ENCODE results near the gene LRRC32. TPM values are rescaled to one million over a fixed set of nuclear protein-coding genes. Genes with fewer than 3 reads are reported as not detected.

The LRRC32 gene
- total and polyA plus RNA-seq, 5 experiments from 2014 or later, result 0.08 TPM; not detected in 4

- Mint-ChIP-seq H3K4me3 (no peak overlapping the region), H3K27me3 (peaks cover 0 to 13% (median 0%) of the 10 kb centered on the region in 5 donors), H3K36me3 (peaks cover 0 to 7% (median 0%) of the 10 kb centered on the region in 3 donors), H3K4me1 (no peaks in the 10 kb centered on the region), H3K9me3 (peaks cover 0 to 25% (median 6%) of the 10 kb centered on the region in 9 donors), H3K27ac (no peak overlapping the region)
- ATAC-seq (no peak), DNase-seq (peak in 1 of 10 donors; percentile 56)
- POLR2A ChIA-PET, result no interaction called here
Measured at GRCh38 chr11:76706667-76707066, 36.1 kb upstream of the LRRC32 start.

DNA sequence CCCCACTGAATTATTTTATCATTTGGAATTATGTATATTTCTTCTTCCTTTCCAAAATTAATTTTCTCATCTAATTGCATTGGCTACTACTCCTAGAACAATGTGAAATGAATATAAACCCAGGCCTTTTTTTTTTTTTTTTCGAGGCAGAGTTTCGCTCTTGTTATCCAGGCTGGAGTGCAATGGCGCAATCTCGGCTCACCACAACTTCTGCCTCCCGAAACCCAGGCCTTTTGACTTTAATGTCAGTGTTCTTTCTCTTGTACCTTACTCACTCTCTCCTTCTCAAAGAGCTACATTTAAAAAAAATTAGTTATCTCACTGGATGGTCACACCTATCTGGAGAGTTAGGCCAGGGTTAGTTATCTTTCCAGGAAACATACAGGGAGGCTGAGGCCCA lies 35.3 kb upstream of the LRRC32 start:
- Mint-ChIP-seq H3K9me3 (peaks cover 0 to 25% (median 6%) of the 10 kb centered on the region in 9 donors), H3K4me3 (no peak overlapping the region), H3K27me3 (peaks cover 0 to 13% (median 4%) of the 10 kb centered on the region in 5 donors), H3K27ac (no peak overlapping the region), H3K4me1 (no peaks in the 10 kb centered on the region), H3K36me3 (peaks cover 0 to 7% (median 0%) of the 10 kb centered on the region in 3 donors)
- ATAC-seq (no peak), DNase-seq (no peak)
- POLR2A ChIA-PET, result no interaction called here

DNA sequence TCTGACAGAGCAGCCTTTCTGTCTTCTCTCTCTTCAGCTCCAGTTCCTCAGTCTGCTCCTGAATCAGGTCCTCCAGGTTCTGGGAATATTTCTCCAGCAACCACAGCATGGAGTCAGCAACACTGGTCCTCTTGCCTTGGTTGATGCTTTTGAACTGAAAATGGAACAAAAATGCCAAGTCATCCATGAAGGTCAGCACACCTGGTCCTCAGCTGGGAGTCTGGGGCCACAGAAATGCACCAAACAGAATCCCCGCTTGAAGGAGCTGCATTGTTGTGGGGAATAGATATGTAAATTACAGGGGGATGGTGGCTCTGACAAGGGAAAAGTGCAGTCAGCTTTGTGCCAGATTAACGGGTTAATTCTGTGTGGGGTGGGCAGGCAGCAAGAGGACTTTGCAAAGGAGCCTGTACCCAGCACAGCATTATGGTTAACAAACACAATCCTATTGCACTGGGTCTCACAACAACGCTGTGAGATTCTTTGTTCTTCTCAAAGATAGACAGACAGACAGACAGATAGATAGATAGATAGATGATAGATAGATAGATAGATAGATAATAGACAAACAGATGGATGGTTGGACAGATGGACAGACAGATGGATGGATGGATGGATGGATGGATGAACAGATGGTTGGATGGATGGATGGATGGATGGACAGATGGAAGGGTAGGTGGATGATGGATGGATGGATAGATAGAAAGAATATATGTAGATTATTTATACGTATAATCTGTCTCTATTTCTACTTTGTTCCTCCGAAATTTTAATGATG lies 33.8 kb upstream of the LRRC32 start:
- peaks cover under 1 to 27% (median 4%) of the 10 kb centered on the region in 5 donors for H3K27me3 Mint-ChIP-seq
- H3K4me3 Mint-ChIP-seq, result no peak overlapping the region
- peaks cover 0 to 7% (median 0%) of the 10 kb centered on the region in 3 donors for H3K36me3 Mint-ChIP-seq
- no peaks in the 10 kb centered on the region for H3K4me1 Mint-ChIP-seq
- no peak for ATAC-seq
- POLR2A ChIA-PET, result no interaction called here
- H3K27ac Mint-ChIP-seq, result no peak overlapping the region
- peaks cover 0 to 25% (median 6%) of the 10 kb centered on the region in 9 donors for H3K9me3 Mint-ChIP-seq
- DNase-seq, result peak in 1 of 10 donors; percentile 4

- Mint-ChIP-seq H3K27me3 (peaks cover 1 to 30% (median 4%) of the 10 kb centered on the region in 5 donors), H3K9me3 (peaks cover 0 to 25% (median 6%) of the 10 kb centered on the region in 9 donors), H3K36me3 (peaks cover 0 to 7% (median 0%) of the 10 kb centered on the region in 3 donors), H3K4me3 (no peak overlapping the region), H3K27ac (no peak overlapping the region), H3K4me1 (no peaks in the 10 kb centered on the region)
- ATAC-seq (no peak), DNase-seq (no peak)
- POLR2A ChIA-PET, result no interaction called here
Measured at GRCh38 chr11:76703707-76704106, 33.2 kb upstream of the LRRC32 start.

DNA sequence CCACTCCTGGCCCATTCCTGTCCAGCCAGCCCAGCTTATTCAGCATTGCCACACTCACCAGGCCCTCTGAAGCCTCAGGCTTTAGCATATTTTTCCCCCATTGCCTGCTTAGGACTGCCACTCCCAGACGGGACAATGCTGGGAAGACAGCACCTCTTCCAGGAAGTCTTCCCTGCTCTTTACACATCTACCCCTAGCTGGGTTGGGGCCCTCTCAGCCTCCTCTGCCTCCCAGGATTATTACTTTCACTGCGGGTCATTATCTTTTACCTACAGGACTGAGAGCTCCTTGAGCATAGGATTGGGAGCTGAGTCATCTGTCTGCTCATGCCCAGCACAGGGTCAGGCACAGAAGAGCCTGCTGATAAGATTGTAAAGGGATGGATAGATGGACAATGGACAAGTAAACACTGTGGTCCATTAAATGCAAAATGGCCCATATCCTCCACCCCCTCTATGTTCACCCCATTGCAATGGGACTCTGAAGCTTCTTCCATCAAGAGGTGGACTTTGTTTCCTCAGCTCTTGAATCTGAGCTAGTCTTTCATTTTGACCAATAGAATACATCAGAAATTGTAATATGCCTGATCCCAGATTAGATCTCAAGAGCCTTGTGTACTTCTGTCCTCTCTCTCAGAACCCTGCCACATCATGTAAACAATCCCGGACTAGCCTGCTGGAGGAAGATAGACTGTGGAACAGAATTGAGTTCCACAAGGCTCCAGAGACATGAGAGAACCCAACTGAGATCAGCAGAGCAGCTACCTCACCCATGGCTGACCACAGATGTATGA lies 32.0 kb upstream of the LRRC32 start:
- no peak for ATAC-seq
- H3K9me3 Mint-ChIP-seq, result peaks cover 0 to 25% (median 6%) of the 10 kb centered on the region in 9 donors

DNA sequence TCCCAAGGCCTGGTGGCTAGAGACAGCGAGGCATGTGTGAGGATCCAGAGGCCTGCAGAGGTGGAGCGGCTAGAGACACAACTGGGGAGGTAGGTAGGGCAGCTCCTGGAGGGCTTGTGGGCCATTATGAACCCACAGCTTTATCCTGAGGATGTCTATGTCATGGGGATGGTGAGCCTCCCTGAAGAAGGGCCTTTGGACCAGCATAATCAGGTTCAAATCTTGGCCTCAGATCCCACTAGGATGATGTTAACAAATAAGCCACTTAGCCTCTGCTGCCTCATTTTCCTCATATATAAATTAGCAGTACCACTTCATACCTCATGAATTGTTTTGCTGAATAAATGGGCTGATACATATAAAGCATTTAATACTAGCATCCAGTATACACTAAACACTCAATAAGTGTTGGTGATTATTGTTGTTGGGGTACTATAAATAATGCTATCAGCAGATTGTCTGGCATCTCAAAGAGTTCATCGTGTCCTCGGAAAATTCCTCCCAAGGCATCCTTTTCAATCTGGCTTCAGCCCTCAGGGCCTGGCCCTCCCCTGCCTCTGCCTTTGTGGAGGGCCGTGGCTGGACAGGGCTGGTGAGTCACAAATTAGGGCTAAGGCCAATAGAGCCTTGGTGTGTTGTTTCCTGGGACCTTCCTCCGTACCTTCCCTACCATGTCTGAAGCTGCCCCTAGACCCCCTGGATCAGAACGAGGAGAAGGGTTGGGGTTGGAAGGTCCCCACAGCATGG lies 30.9 kb upstream of the LRRC32 start:
- no peak for ATAC-seq
- POLR2A ChIA-PET, result no interaction called here
- no peak for DNase-seq
- no peak overlapping the region for H3K4me3 Mint-ChIP-seq
- H3K9me3 Mint-ChIP-seq, result peaks cover 0 to 25% (median 6%) of the 10 kb centered on the region in 9 donors
- no peak overlapping the region for H3K27ac Mint-ChIP-seq
- H3K4me1 Mint-ChIP-seq, result no peaks in the 10 kb centered on the region
- peaks cover 0 to 7% (median 0%) of the 10 kb centered on the region in 3 donors for H3K36me3 Mint-ChIP-seq
- peaks cover 1 to 30% (median 4%) of the 10 kb centered on the region in 5 donors for H3K27me3 Mint-ChIP-seq

More for the DNA sequence above, 32.0 kb upstream of the LRRC32 start:
- no peak for DNase-seq
- peaks cover 0 to 7% (median 0%) of the 10 kb centered on the region in 3 donors for H3K36me3 Mint-ChIP-seq
- H3K4me1 Mint-ChIP-seq, result no peaks in the 10 kb centered on the region
- H3K4me3 Mint-ChIP-seq, result no peak overlapping the region
- POLR2A ChIA-PET, result no interaction called here
- peaks cover 1 to 30% (median 4%) of the 10 kb centered on the region in 5 donors for H3K27me3 Mint-ChIP-seq
- H3K27ac Mint-ChIP-seq, result no peak overlapping the region

- Mint-ChIP-seq H3K27me3 (peaks cover 1 to 30% (median 4%) of the 10 kb centered on the region in 5 donors), H3K4me3 (no peak overlapping the region), H3K4me1 (peaks cover 0 to 5% (median 2%) of the 10 kb centered on the region in 4 donors), H3K36me3 (no peaks in the 10 kb centered on the region), H3K27ac (peak overlapping the region in 2 of 10 donors; percentile 11 to 71), H3K9me3 (peaks cover 0 to 15% (median 0%) of the 10 kb centered on the region in 9 donors)
- ATAC-seq (no peak), DNase-seq (no peak)
- POLR2A ChIA-PET, result no interaction called here
Measured at GRCh38 chr11:76700177-76701100, 29.9 kb upstream of the LRRC32 start.

DNA sequence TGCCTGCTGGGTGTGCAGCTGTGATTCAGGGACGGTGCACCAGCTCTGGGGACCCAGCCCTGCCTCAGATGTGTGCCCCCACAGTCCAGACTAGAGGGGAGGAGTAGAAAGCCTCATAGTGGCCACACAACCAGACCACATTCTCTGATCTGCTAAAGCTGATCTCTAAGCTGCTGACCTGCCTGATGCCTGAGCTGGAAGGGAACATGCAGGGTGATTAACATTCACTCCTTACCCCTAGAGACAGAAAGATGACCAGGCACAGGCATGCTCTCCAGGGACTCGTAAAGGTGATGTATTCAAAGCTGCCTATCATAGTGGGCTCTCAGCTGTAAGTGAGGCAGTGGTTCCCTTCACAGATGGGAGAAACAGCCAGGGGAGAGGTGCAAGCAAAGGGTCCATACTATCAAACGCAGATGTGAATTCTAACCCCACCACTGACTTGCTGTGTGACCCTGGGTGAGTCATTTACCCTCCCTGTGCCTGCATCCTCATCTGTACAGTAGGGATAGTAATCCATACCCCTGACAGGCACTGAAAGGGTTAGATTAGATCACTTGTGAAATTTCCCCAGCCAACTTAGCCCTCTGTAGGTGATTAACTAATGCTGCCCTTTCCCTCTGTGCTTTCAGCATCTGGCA lies 29.0 kb upstream of the LRRC32 start:
- Mint-ChIP-seq H3K27me3 (peaks cover 1 to 30% (median 3%) of the 10 kb centered on the region in 5 donors), H3K4me1 (peaks cover 0 to 8% (median 3%) of the 10 kb centered on the region in 4 donors), H3K9me3 (peaks cover 0 to 7% (median 0%) of the 10 kb centered on the region in 9 donors), H3K4me3 (no peak overlapping the region), H3K36me3 (no peaks in the 10 kb centered on the region), H3K27ac (peak overlapping the region in 2 of 10 donors; percentile 11 to 24)
- no peak for DNase-seq
- POLR2A ChIA-PET, result no interaction called here
- ATAC-seq, result no peak

GRCh38 chr11:76698321-76699043 lies 27.9 kb upstream of the LRRC32 start:
- no peak for ATAC-seq
- H3K4me1 Mint-ChIP-seq, result peaks cover 0 to 8% (median 3%) of the 10 kb centered on the region in 4 donors
- H3K27me3 Mint-ChIP-seq, result peaks cover 1 to 22% (median 3%) of the 10 kb centered on the region in 5 donors
- no peak overlapping the region for H3K27ac Mint-ChIP-seq
- DNase-seq, result no peak
- POLR2A ChIA-PET, result no interaction called here
- no peak overlapping the region for H3K4me3 Mint-ChIP-seq
- no peaks in the 10 kb centered on the region for H3K9me3 Mint-ChIP-seq
- H3K36me3 Mint-ChIP-seq, result no peaks in the 10 kb centered on the region

- Mint-ChIP-seq H3K36me3 (no peaks in the 10 kb centered on the region), H3K4me3 (no peak overlapping the region), H3K9me3 (no peaks in the 10 kb centered on the region), H3K27me3 (peaks cover 0 to 17% (median 3%) of the 10 kb centered on the region in 5 donors), H3K4me1 (peaks cover 0 to 8% (median 3%) of the 10 kb centered on the region in 4 donors), H3K27ac (no peak overlapping the region)
- DNase-seq (no peak), ATAC-seq (no peak)
- POLR2A ChIA-PET, result no interaction called here
Measured at GRCh38 chr11:76696756-76697155, 26.2 kb upstream of the LRRC32 start.

DNA sequence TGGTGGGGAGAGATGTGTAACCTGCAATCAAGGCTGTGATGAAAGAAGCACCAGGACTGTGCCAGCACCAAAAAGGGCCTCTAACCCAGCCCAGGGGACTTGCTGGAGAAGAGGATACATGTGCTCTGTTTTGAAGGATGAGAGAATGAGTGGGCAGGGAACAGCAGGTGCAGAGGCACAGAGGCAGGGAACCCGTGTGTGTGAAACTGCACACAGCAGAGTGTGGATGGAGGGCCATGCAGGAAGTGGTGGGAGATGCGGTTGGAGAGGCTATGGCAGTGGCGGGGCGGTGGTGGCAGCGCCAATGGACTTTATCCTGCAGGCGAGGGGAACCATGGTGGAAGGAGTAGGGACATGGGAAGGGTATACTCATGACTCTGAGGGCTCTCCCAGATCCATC lies 25.2 kb upstream of the LRRC32 start:
- DNase-seq (no peak), ATAC-seq (no peak)
- Mint-ChIP-seq H3K27ac (peak overlapping the region in 2 of 10 donors; percentile 25 to 29), H3K27me3 (peaks cover 0 to 17% (median 3%) of the 10 kb centered on the region in 5 donors), H3K36me3 (no peaks in the 10 kb centered on the region), H3K4me3 (no peak overlapping the region), H3K9me3 (no peaks in the 10 kb centered on the region), H3K4me1 (peaks cover 0 to 8% (median 3%) of the 10 kb centered on the region in 4 donors)
- POLR2A ChIA-PET, result no interaction called here
